SU-DHL-6 (cell line): ENCODE results near the gene FAH.

Experiments used
- EZH2phosphoT487 ChIP-seq: fragments of 200-600 bp; sonication (generic), shearing (Covaris generic); conservative IDR thresholded peaks from 2 replicates; pipeline ENCODE4 v1.6.1; 2018; ENCODE audit warnings: mild to moderate bottlenecking, antibody characterized with exemption, low read length, moderate library complexity, mixed read lengths
- TF ChIP-seq, protein P1 (sequence below): fragments of 200-600 bp; sonication (generic); IDR thresholded peaks from one replicate; pipeline ENCODE4 v1.5.1; 2017; ENCODE audit warnings: antibody characterized with exemption, mild to moderate bottlenecking, low read length, moderate library complexity; ENCODE audit not compliant: insufficient read depth, poor library complexity, severe bottlenecking

DNA sequence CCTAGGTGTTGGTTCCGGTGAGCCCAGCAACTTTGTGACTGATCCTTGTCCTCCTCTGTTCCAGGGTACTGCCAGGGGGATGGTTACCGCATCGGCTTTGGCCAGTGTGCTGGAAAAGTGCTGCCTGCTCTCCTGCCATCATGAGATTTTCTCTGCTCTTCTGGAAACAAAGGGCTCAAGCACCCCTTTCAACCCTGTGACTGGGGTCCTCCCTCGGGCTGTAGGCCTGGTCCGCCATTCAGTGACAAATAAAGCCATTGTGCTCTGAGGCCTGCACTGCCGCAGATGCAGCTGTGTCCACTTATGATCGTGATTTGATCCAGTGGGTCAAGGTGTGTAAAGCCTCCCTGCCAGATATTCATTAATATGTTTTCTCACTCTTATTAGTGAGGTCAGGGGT is 33.3 kb downstream of the FAH start:
- TF ChIP-seq, protein P1, sequence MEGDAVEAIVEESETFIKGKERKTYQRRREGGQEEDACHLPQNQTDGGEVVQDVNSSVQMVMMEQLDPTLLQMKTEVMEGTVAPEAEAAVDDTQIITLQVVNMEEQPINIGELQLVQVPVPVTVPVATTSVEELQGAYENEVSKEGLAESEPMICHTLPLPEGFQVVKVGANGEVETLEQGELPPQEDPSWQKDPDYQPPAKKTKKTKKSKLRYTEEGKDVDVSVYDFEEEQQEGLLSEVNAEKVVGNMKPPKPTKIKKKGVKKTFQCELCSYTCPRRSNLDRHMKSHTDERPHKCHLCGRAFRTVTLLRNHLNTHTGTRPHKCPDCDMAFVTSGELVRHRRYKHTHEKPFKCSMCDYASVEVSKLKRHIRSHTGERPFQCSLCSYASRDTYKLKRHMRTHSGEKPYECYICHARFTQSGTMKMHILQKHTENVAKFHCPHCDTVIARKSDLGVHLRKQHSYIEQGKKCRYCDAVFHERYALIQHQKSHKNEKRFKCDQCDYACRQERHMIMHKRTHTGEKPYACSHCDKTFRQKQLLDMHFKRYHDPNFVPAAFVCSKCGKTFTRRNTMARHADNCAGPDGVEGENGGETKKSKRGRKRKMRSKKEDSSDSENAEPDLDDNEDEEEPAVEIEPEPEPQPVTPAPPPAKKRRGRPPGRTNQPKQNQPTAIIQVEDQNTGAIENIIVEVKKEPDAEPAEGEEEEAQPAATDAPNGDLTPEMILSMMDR, result no peak
- no peak for TF ChIP-seq EZH2phosphoT487
